PC-9 (cell line): Measurements from ENCODE around the gene C16orf95. TPM values are rescaled to one million over a fixed set of nuclear protein-coding genes. Genes with fewer than 3 reads are reported as not detected.

ENCODE experiments used
- BruUV-seq: library from RNA; stranded (reverse); fragments of 400-500 nt; replicated peaks from 2 replicates; lab custom pipeline; 2021; lab: Mats Ljungman, UMichigan
- CTCF ChIA-PET: fragments of 300-600 bp; sonication (Branson Sonifier 250); formaldehyde crosslinking; loops from one replicate; lab custom pipeline; 2022; ENCODE audit warnings: antibody characterized with exemption; lab: Charles Lee
- POLR2A ChIA-PET: fragments of 300-600 bp; sonication (Branson Sonifier 250); formaldehyde crosslinking; loops from one replicate; lab custom pipeline; 2022; ENCODE audit warnings: antibody characterized with exemption; ENCODE audit not compliant: unreplicated experiment; lab: Charles Lee
- DNase-seq, 2 experiments: peaks; one replicate each; pipeline versions ENCODE4 v3.0.0 to v3.0.0-alpha.2; 2015 to 2022; ENCODE audit warnings: mixed read lengths in 1 of 2
- H2AFZ ChIP-seq: fragments of 200-600 bp; sonication (generic); 2 replicates; pipeline ENCODE4 v1.8.1; 2017; ENCODE audit warnings: antibody characterized with exemption
- H3F3A ChIP-seq: fragments of 200-600 bp; sonication (generic); 2 replicates; pipeline ENCODE4 v1.8.1; 2017; ENCODE audit warnings: antibody characterized with exemption, mild to moderate bottlenecking, low read depth; ENCODE audit not compliant: insufficient read depth
- H3K27ac ChIP-seq: fragments of 200-600 bp; sonication (generic); 2 replicates; pipeline ENCODE4 v1.6.1; 2016; ENCODE audit warnings: mixed run types
- H3K27me3 ChIP-seq: fragments of 200-600 bp; sonication (generic); 2 replicates; pipeline ENCODE4 v1.6.1; 2016; ENCODE audit warnings: low read depth, mixed run types; ENCODE audit not compliant: insufficient read depth
- H3K36me3 ChIP-seq: fragments of 200-600 bp; sonication (generic); 2 replicates; pipeline ENCODE4 v1.6.1; 2016; ENCODE audit warnings: low read depth, mixed run types
- H3K4me1 ChIP-seq: fragments of 200-600 bp; sonication (generic); replicated peaks from 2 replicates; pipeline ENCODE4 v1.6.1; 2016; ENCODE audit warnings: mixed run types; ENCODE audit not compliant: insufficient read depth
- H3K4me2 ChIP-seq: fragments of 200-600 bp; sonication (generic); 2 replicates; pipeline ENCODE4 v1.6.1; 2017; ENCODE audit warnings: mixed run types
- H3K4me3 ChIP-seq: fragments of 200-600 bp; sonication (generic); 2 replicates; pipeline ENCODE4 v1.6.1; 2016; ENCODE audit warnings: mixed run types
- H3K79me2 ChIP-seq: fragments of 200-600 bp; sonication (generic); 2 replicates; pipeline ENCODE4 v1.6.1; 2017; ENCODE audit warnings: low read depth, mixed run types
- H3K9me2 ChIP-seq: fragments of 200-600 bp; sonication (generic); 2 replicates; pipeline ENCODE4 v1.8.1; 2017; ENCODE audit warnings: mild to moderate bottlenecking; ENCODE audit not compliant: insufficient read depth
- H3K9me3 ChIP-seq: fragments of 200-600 bp; sonication (generic); 2 replicates; pipeline ENCODE4 v1.8.1; 2016; ENCODE audit warnings: low read depth; ENCODE audit not compliant: insufficient read depth
- H4K20me1 ChIP-seq: fragments of 200-600 bp; sonication (generic); 2 replicates; pipeline ENCODE4 v1.8.1; 2017; ENCODE audit not compliant: insufficient read depth
- EZH2 ChIP-seq: fragments of 200-600 bp; sonication (generic); IDR thresholded peaks from 2 replicates; pipeline ENCODE4 v1.8.0; 2017; ENCODE audit warnings: antibody characterized with exemption, low read depth
- intact Hi-C: fragments of 100-400 bp; cut with micrococcal nuclease; formaldehyde crosslinking; loops from one replicate; pipeline ENCODE4 v1.10.0; 2022; ENCODE audit not compliant: unreplicated experiment
- total RNA-seq: library from RNA; stranded (reverse); gene quantifications from 2 replicates; pipeline ENCODE4 v1.2.3, GENCODE V29; 2021
- TF ChIP-seq, protein P1 (sequence below): fragments of 200-600 bp; sonication (generic); conservative IDR thresholded peaks from 2 replicates; pipeline ENCODE4 v1.6.1; 2017; ENCODE audit warnings: mixed run types, antibody characterized with exemption, mild to moderate bottlenecking, moderate library complexity

The C16orf95 gene
- total RNA-seq, 1 experiment from 2014 or later: 7.5 TPM

DNA sequence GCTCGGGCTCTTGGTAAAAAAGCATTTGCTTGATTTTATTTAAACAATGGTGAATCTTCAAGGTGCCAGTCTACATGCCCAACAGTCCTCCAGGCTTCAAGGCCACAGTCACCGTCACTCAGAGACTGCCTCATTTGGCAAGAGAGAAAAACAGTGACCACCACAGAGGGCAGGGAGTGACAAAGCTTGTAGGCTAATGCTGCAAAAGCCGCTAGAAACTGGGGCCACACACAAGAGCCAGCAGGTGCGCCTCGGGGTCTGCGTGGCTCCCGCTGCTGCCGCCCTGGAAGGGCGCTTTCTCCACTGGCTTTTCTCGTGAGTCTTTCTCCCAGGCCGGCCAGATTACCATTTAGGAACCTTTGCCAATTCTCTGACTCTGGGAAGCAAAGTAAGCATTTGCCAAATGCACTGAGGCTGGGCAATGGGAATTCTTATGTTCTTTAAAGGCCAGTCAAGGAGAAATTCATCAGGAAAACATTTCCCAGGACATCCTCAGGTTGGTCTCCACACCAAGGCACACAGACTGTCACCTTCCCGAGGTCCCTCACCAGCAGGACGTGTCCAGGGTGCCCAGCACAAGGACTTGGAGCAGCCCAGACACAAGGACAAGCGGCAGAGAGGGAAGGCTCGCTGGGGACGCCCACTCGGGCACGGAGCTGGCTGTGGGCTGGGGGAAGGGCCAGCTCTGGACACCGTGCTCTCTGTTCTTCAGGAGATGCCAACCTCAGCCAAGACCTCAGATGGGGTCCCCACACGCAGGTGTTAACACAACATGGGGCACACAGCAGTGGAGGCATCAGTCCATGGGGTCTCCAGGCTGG lies 12.5 kb upstream of the C16orf95 start:
- Histone ChIP-seq H3K4me1 (no peaks in the 10 kb centered on the region), H3F3A (no peaks in the 10 kb centered on the region), H3K27ac (no peak overlapping the region), H2AFZ (no peak overlapping the region), H3K27me3 (no peaks in the 10 kb centered on the region), H3K9me3 (no peaks in the 10 kb centered on the region), H3K79me2 (no peaks in the 10 kb centered on the region), H3K4me3 (no peak overlapping the region), H4K20me1 (peaks cover 10% of the 10 kb centered on the region; the same call in 1 of the 2 replicates), H3K4me2 (no peak overlapping the region), H3K9me2 (no peaks in the 10 kb centered on the region), H3K36me3 (no peaks in the 10 kb centered on the region)
- no peak for TF ChIP-seq EZH2
- TF ChIP-seq, protein P1, sequence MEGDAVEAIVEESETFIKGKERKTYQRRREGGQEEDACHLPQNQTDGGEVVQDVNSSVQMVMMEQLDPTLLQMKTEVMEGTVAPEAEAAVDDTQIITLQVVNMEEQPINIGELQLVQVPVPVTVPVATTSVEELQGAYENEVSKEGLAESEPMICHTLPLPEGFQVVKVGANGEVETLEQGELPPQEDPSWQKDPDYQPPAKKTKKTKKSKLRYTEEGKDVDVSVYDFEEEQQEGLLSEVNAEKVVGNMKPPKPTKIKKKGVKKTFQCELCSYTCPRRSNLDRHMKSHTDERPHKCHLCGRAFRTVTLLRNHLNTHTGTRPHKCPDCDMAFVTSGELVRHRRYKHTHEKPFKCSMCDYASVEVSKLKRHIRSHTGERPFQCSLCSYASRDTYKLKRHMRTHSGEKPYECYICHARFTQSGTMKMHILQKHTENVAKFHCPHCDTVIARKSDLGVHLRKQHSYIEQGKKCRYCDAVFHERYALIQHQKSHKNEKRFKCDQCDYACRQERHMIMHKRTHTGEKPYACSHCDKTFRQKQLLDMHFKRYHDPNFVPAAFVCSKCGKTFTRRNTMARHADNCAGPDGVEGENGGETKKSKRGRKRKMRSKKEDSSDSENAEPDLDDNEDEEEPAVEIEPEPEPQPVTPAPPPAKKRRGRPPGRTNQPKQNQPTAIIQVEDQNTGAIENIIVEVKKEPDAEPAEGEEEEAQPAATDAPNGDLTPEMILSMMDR: no peak
- DNase-seq: no peak
- intact Hi-C loops: no loop called here
- no TSS peak for BruUV-seq
- CTCF ChIA-PET: no interaction called here
- POLR2A ChIA-PET: no interaction called here

DNA sequence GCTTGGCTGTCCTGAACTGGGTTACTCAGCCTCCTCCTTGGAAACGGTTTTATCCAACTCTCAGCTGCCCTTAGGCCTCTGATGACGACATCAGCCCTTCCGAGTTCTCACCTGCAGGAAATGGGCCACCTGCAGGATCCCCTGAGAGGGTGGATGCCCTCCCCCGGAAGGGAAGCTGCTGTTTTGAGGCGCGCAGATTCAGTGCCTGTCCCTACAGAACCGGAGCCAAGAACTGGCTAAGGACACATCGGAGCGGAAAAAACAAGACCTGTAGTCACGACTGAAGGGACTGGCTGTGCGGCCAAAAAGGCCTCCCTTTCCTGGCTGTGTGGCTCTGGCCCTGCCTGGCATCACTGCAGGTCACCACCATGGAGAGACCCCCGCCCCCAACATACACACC lies 11.7 kb upstream of the C16orf95 start:
- POLR2A ChIA-PET: no interaction called here
- Histone ChIP-seq H3K27me3 (no peaks in the 10 kb centered on the region), H3K9me3 (no peaks in the 10 kb centered on the region), H2AFZ (no peak overlapping the region), H3K79me2 (no peaks in the 10 kb centered on the region), H3K4me3 (no peak overlapping the region), H4K20me1 (peaks cover 10% of the 10 kb centered on the region; the same call in 1 of the 2 replicates), H3K27ac (no peak overlapping the region), H3K9me2 (no peaks in the 10 kb centered on the region), H3K4me1 (no peaks in the 10 kb centered on the region), H3K4me2 (no peak overlapping the region), H3K36me3 (no peaks in the 10 kb centered on the region), H3F3A (no peaks in the 10 kb centered on the region)
- CTCF ChIA-PET: no interaction called here
- intact Hi-C loops: no loop called here
- TF ChIP-seq EZH2: no peak
- no TSS peak for BruUV-seq
- DNase-seq: no peak

DNA sequence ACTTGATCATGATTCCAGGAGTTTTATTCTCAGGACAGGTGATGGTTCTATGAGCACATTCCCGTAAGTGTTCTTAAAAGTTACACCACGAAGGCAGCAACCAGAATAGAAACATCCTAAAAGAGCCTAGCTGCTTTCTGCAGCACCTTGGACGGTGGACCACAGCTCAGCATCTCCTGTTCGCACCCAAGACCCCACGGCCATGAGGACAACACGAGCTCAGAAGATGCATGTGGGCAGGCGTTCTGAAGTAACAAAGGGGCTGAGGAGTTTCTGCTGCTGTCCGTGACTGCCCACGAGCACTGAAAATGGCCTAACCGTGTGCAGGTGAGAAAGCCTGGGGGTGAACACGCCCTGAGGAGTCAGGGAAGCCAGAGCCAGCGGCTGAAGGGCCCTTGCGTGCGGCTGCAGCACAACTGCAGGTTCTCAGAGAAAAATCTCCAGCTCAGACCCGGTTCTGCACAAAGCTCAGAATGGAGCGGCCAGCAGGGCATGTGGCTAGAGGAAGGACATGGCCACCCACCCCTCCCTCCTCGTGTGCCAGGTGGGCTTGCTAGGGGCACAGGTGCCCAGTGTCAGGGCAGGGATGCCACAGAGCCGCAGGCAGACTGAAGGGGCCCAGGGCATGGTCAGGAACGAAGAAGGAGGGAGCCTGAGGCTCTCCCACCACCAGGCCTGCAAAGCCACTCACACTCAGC lies 10.8 kb upstream of the C16orf95 start:
- H3K9me3 ChIP-seq: no peaks in the 10 kb centered on the region
- BruUV-seq: no TSS peak
- POLR2A ChIA-PET: no interaction called here

More for the DNA sequence above, 10.8 kb upstream of the C16orf95 start:
- Histone ChIP-seq H3K27me3 (no peaks in the 10 kb centered on the region), H3K36me3 (no peaks in the 10 kb centered on the region), H3K9me2 (no peaks in the 10 kb centered on the region), H3F3A (no peaks in the 10 kb centered on the region), H3K4me2 (no peak overlapping the region), H3K4me3 (no peak overlapping the region), H4K20me1 (peaks cover 10% of the 10 kb centered on the region; the same call in 1 of the 2 replicates), H2AFZ (no peak overlapping the region), H3K27ac (no peak overlapping the region), H3K79me2 (no peaks in the 10 kb centered on the region), H3K4me1 (no peaks in the 10 kb centered on the region)
- no peak for DNase-seq
- TF ChIP-seq, protein P1: no peak
- no peak for TF ChIP-seq EZH2
- intact Hi-C loops: no loop called here
- CTCF ChIA-PET: no interaction called here
